ENCODE results near the gene CUL2.

CUL2 gene

DNA sequence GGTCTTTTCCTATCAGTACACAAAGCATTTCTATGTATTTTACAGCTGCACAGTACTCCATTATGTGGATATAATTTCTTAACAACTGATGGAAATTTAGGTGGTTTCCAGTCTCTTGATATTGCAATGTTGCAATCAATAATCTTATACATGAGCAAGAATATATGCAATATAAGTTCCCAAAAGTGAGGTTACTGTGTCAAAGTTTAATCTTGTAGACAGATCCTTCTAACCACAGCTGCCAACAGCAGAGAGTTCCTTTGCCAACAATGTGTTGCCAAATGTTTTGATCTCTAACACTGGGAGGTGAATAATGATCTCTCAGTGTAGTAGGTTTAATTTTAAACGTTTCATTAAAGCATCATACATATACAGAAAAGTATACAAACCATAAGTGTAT, 54.5 kb downstream of the CUL2 start:
- H3K36me3 ChIP-seq (ENCODE audit: control insufficient read depth in 2 of 2, insufficient read depth in 1 of 2, low read length in 2 of 2) = peaks cover 30 to 66% of the 10 kb centered on the region in 2 experiments
- no peak overlapping the region for H3K4me3 ChIP-seq (ENCODE audit: low read depth, low read length)

More for the DNA sequence above, 54.5 kb downstream of the CUL2 start:
- no peak overlapping the region for H3K27ac ChIP-seq (ENCODE audit: extremely low read depth, low read depth, low read length)
- no peaks in the 10 kb centered on the region for H3K4me1 ChIP-seq (ENCODE audit: control insufficient read depth, insufficient read depth, low read length)
- ChIA-PET POLR2A (no interaction called here), CTCF (interaction anchor here (0.6 to 1.3 kb wide), 2 partner anchors 41 to 458 kb away, joined by 3 read pairs; no protein-coding TSS in a partner anchor)
- H3K9me3 ChIP-seq (ENCODE audit: control insufficient read depth, insufficient read depth, low read depth, low read length) = no peaks in the 10 kb centered on the region
- TF ChIP-seq ZNF37A (tag by site-specific recombination; IDR thresholded peaks at IDR 0.05) (no peak), ZBTB26 (tag by site-specific recombination; optimal IDR thresholded peaks at IDR 0.05) (no peak), ZSCAN5A (tag by site-specific recombination; IDR thresholded peaks at IDR 0.05) (no peak), ZNF335 (tag by site-specific recombination; conservative IDR thresholded peaks at IDR 0.05) (no peak), ZFP41 (tag by site-specific recombination; IDR thresholded peaks at IDR 0.05; ENCODE audit: borderline replicate concordance) (no peak), ZNF791 (tag by site-specific recombination; IDR thresholded peaks at IDR 0.05) (no peak), KLF9 (tag by site-specific recombination; IDR thresholded peaks at IDR 0.05; ENCODE audit: low read depth) (no peak), ZBTB6 (tag by site-specific recombination; IDR thresholded peaks at IDR 0.05) (no peak), ZNF561 (tag by site-specific recombination; IDR thresholded peaks at IDR 0.05; ENCODE audit: borderline replicate concordance) (no peak), ZIC2 (tag by site-specific recombination; IDR thresholded peaks at IDR 0.05) (no peak), ZNF521 (tag by site-specific recombination; IDR thresholded peaks at IDR 0.05) (no peak), ZNF19 (tag by site-specific recombination; IDR thresholded peaks at IDR 0.05; ENCODE audit: low read depth) (no peak), ZNF148 (tag by site-specific recombination; IDR thresholded peaks at IDR 0.05; ENCODE audit: borderline replicate concordance) (no peak)
- TF ChIP-seq, protein P1, sequence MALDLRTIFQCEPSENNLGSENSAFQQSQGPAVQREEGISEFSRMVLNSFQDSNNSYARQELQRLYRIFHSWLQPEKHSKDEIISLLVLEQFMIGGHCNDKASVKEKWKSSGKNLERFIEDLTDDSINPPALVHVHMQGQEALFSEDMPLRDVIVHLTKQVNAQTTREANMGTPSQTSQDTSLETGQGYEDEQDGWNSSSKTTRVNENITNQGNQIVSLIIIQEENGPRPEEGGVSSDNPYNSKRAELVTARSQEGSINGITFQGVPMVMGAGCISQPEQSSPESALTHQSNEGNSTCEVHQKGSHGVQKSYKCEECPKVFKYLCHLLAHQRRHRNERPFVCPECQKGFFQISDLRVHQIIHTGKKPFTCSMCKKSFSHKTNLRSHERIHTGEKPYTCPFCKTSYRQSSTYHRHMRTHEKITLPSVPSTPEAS (tag by site-specific recombination; IDR thresholded peaks at IDR 0.05) = no peak
- TF ChIP-seq, protein P2, sequence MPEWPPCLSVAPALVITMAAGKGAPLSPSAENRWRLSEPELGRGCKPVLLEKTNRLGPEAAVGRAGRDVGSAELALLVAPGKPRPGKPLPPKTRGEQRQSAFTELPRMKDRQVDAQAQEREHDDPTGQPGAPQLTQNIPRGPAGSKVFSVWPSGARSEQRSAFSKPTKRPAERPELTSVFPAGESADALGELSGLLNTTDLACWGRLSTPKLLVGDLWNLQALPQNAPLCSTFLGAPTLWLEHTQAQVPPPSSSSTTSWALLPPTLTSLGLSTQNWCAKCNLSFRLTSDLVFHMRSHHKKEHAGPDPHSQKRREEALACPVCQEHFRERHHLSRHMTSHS (tag by site-specific recombination; IDR thresholded peaks at IDR 0.05) = no peak
- TF ChIP-seq, protein P3, sequence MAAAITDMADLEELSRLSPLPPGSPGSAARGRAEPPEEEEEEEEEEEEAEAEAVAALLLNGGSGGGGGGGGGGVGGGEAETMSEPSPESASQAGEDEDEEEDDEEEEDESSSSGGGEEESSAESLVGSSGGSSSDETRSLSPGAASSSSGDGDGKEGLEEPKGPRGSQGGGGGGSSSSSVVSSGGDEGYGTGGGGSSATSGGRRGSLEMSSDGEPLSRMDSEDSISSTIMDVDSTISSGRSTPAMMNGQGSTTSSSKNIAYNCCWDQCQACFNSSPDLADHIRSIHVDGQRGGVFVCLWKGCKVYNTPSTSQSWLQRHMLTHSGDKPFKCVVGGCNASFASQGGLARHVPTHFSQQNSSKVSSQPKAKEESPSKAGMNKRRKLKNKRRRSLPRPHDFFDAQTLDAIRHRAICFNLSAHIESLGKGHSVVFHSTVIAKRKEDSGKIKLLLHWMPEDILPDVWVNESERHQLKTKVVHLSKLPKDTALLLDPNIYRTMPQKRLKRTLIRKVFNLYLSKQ (tag by site-specific recombination; IDR thresholded peaks at IDR 0.05; ENCODE audit: borderline replicate concordance) = no peak

All from HEK293 (cell line).